GM21390 (cell line): ENCODE measurements around the gene CADPS.

ENCODE experiments used
- ATAC-seq: cut with Tn5 transposase; IDR thresholded peaks from one replicate; pipeline ENCODE4 v1.9.1; 2021; ENCODE audit not compliant: unreplicated experiment

CADPS gene

GRCh38 chr3:62749657-62750056 is 125.6 kb downstream of the CADPS start:
- no peak for ATAC-seq

GRCh38 chr3:62749130-62749529 is 126.1 kb downstream of the CADPS start:
- ATAC-seq = no peak

- no peak for ATAC-seq
These were observed 137.8 kb downstream of the CADPS start for GRCh38 chr3:62737449-62737848.

- no peak for ATAC-seq
These were observed 139.7 kb downstream of the CADPS start for GRCh38 chr3:62735510-62735909.

- no peak for ATAC-seq
These were observed 142.9 kb downstream of the CADPS start for GRCh38 chr3:62732183-62732904.

- no peak for ATAC-seq
These were observed 147.2 kb downstream of the CADPS start for GRCh38 chr3:62727981-62728380.

- no peak for ATAC-seq
These were observed 147.7 kb downstream of the CADPS start for GRCh38 chr3:62727536-62727935.

- ATAC-seq = no peak
These were observed 150.7 kb downstream of the CADPS start for GRCh38 chr3:62724503-62724902.

- ATAC-seq = no peak
These were observed 151.3 kb downstream of the CADPS start for GRCh38 chr3:62723914-62724217.

- no peak for ATAC-seq
These were observed 151.9 kb downstream of the CADPS start for GRCh38 chr3:62723166-62723913.

GRCh38 chr3:62722344-62722743 is 152.9 kb downstream of the CADPS start:
- ATAC-seq = no peak

GRCh38 chr3:62718515-62719320 is 156.5 kb downstream of the CADPS start:
- ATAC-seq = no peak

- ATAC-seq = no peak
These were observed 157.2 kb downstream of the CADPS start for GRCh38 chr3:62718011-62718410.

- no peak for ATAC-seq
These were observed 162.5 kb downstream of the CADPS start for GRCh38 chr3:62712746-62713145.

GRCh38 chr3:62710751-62711150 is 164.5 kb downstream of the CADPS start:
- ATAC-seq = no peak

GRCh38 chr3:62708638-62709373 is 166.4 kb downstream of the CADPS start:
- ATAC-seq = no peak

GRCh38 chr3:62705721-62706120 is 169.5 kb downstream of the CADPS start:
- ATAC-seq = no peak

GRCh38 chr3:62703451-62704167 is 171.6 kb downstream of the CADPS start:
- ATAC-seq = no peak

GRCh38 chr3:62700357-62700756 is 174.9 kb downstream of the CADPS start:
- no peak for ATAC-seq

- no peak for ATAC-seq
These were observed 175.5 kb downstream of the CADPS start for GRCh38 chr3:62699728-62700127.

- ATAC-seq = no peak
These were observed 179.2 kb downstream of the CADPS start for GRCh38 chr3:62696011-62696410.
